Effector memory CD8-positive, alpha-beta T cell (primary cell): ENCODE data around the gene TAF8.

Experiments used
- ATAC-seq: fragments of 150-1000 bp; cut with Tn5 transposase; replicated peaks from 2 replicates; pipeline ENCODE4 v1.10.0; 2021; ENCODE audit warnings: mild to moderate bottlenecking, moderate library complexity
- DNase-seq, 3 experiments: peaks; one replicate each; pipeline ENCODE4 v3.0.0; 2021
- H3K27ac Mint-ChIP-seq, 2 donors: one replicate each; pipeline ENCODE4 v1.8.0; 2022; ENCODE audit warnings: mild to moderate bottlenecking in 2 of 2, mixed read lengths in 2 of 2, moderate library complexity in 2 of 2
- H3K27me3 Mint-ChIP-seq, 2 donors: one replicate each; pipeline ENCODE4 v1.8.0; 2022; ENCODE audit warnings: mixed read lengths in 2 of 2
- H3K36me3 Mint-ChIP-seq: one replicate; pipeline ENCODE4 v1.8.0; 2022; ENCODE audit warnings: mild to moderate bottlenecking, moderate library complexity, mixed read lengths; ENCODE audit not compliant: insufficient read depth
- H3K4me1 Mint-ChIP-seq, 2 donors: one replicate each; pipeline ENCODE4 v1.8.0; 2022; ENCODE audit warnings: low read depth in 2 of 2, mixed read lengths in 2 of 2
- H3K4me3 Mint-ChIP-seq, 2 donors: one replicate each; pipeline ENCODE4 v1.8.0; 2022; ENCODE audit warnings: mild to moderate bottlenecking in 2 of 2, mixed read lengths in 2 of 2, moderate library complexity in 2 of 2
- H3K9me3 Mint-ChIP-seq, 2 donors: one replicate each; pipeline ENCODE4 v1.8.0; 2022; ENCODE audit warnings: mixed read lengths in 2 of 2

TAF8 gene

GRCh38 chr6:42136508-42137193, 86.3 kb downstream of the TAF8 start:
- H3K4me3 Mint-ChIP-seq: no peak overlapping the region
- H3K36me3 Mint-ChIP-seq: no peaks in the 10 kb centered on the region
- H3K4me1 Mint-ChIP-seq: no peaks in the 10 kb centered on the region
- H3K27ac Mint-ChIP-seq: no peak overlapping the region
- H3K9me3 Mint-ChIP-seq: no peaks in the 10 kb centered on the region
- DNase-seq: no peak
- ATAC-seq: no peak
- peaks cover 0 to 25% of the 10 kb centered on the region in 2 donors for H3K27me3 Mint-ChIP-seq
